GM19351 (cell line): ENCODE data around the gene KMT2A.
"Not testable (repeated sequence)": the region's sequence is repeated elsewhere in the genome, so short reads cannot be mapped to it uniquely, and the experiment has no call there.

Experiments used
- ATAC-seq: cut with Tn5 transposase; IDR thresholded peaks from one replicate; pipeline ENCODE4 v1.9.1; 2021; ENCODE audit warnings: mild to moderate bottlenecking, moderate library complexity; ENCODE audit not compliant: unreplicated experiment

The KMT2A gene

GRCh38 chr11:118435893-118436624 lies at the start of gene KMT2A:
TSS of gene KMT2A (plus strand) at chr11:118436492. CDS start at chr11:118436513, 21 bp downstream.
- peak; percentile 43 for ATAC-seq

GRCh38 chr11:118396097-118396501 lies 40.2 kb upstream of the KMT2A start:
- ATAC-seq: no peak

- ATAC-seq: no peak
These were observed 38.8 kb upstream of the KMT2A start for GRCh38 chr11:118397448-118397847.

- ATAC-seq: peak; percentile 52
These were observed 37.3 kb upstream of the KMT2A start for GRCh38 chr11:118398791-118399559.

- ATAC-seq: peak; percentile 61
These were observed 35.0 kb upstream of the KMT2A start, which contains the start of gene ATP5MG for GRCh38 chr11:118401151-118401879. TSS of gene ATP5MG (plus strand) at chr11:118401606. CDS start at chr11:118401666, 60 bp downstream.

- no peak for ATAC-seq
These were observed 34.3 kb upstream of the KMT2A start for GRCh38 chr11:118401880-118402590.

GRCh38 chr11:118402594-118402993 lies 33.7 kb upstream of the KMT2A start:
- not testable (repeated sequence) for ATAC-seq

GRCh38 chr11:118406599-118407166 lies 29.6 kb upstream of the KMT2A start:
- no peak for ATAC-seq

GRCh38 chr11:118410055-118410745 lies 26.1 kb upstream of the KMT2A start:
- ATAC-seq: peak; percentile 38

- no peak for ATAC-seq
These were observed 24.8 kb upstream of the KMT2A start for GRCh38 chr11:118411530-118411929.

GRCh38 chr11:118412921-118413320 lies 23.4 kb upstream of the KMT2A start:
- ATAC-seq: no peak

GRCh38 chr11:118415062-118415738 lies 21.1 kb upstream of the KMT2A start:
- ATAC-seq: no peak

- no peak for ATAC-seq
These were observed 20.6 kb upstream of the KMT2A start for GRCh38 chr11:118415739-118416068.

- ATAC-seq: not testable (repeated sequence)
These were observed 19.4 kb upstream of the KMT2A start for GRCh38 chr11:118416900-118417299.

GRCh38 chr11:118417801-118418200 lies 18.5 kb upstream of the KMT2A start:
- no peak for ATAC-seq

GRCh38 chr11:118418766-118419165 lies 17.5 kb upstream of the KMT2A start:
- no peak for ATAC-seq

- no peak for ATAC-seq
These were observed 8.6 kb upstream of the KMT2A start for GRCh38 chr11:118427707-118428106.

- ATAC-seq: no peak
These were observed 5.3 kb upstream of the KMT2A start for GRCh38 chr11:118430956-118431355.

GRCh38 chr11:118434123-118434552 lies 2.2 kb upstream of the KMT2A start:
- ATAC-seq: no peak
